Karpas-422 (cell line): ENCODE results near the gene PLXNA4. TPM values are rescaled to one million over a fixed set of nuclear protein-coding genes. Genes with fewer than 3 reads are reported as not detected.

Experiments
- DNase-seq: peaks from one replicate; pipeline ENCODE4 v3.0.0-alpha.2; 2015
- H2AFZ ChIP-seq: fragments of 200-600 bp; sonication (generic); 2 replicates; pipeline ENCODE4 v1.6.1; 2014; ENCODE audit warnings: antibody characterized with exemption, low read length, mixed read lengths
- H3K27ac ChIP-seq: fragments of 200-600 bp; sonication (generic); 2 replicates; pipeline ENCODE4 v1.5.1; 2014; ENCODE audit warnings: mild to moderate bottlenecking, low read length, moderate library complexity
- H3K27me3 ChIP-seq: fragments of 200-600 bp; sonication (generic); 2 replicates; pipeline ENCODE4 v1.6.1; 2014; ENCODE audit warnings: low read length, mixed read lengths
- H3K36me3 ChIP-seq: fragments of 200-600 bp; sonication (generic); 2 replicates; pipeline ENCODE4 v1.6.1; 2014; ENCODE audit warnings: low read length, mixed read lengths; ENCODE audit not compliant: insufficient read depth
- H3K4me1 ChIP-seq: fragments of 200-600 bp; sonication (generic); 2 replicates; pipeline ENCODE4 v1.6.1; 2014; ENCODE audit warnings: mild to moderate bottlenecking, low read length, mixed read lengths
- H3K4me2 ChIP-seq: fragments of 200-600 bp; sonication (generic); 2 replicates; pipeline ENCODE4 v1.6.1; 2014; ENCODE audit warnings: low read length, low read depth, mild to moderate bottlenecking; ENCODE audit not compliant: poor library complexity, severe bottlenecking
- H3K4me3 ChIP-seq: fragments of 200-600 bp; sonication (generic); 2 replicates; pipeline ENCODE4 v1.5.1; 2014; ENCODE audit warnings: mild to moderate bottlenecking, antibody characterized with exemption, low read length, mixed read lengths
- H3K79me2 ChIP-seq: fragments of 200-600 bp; sonication (generic); 2 replicates; pipeline ENCODE4 v1.6.1; 2014; ENCODE audit warnings: mild to moderate bottlenecking, low read length, mixed read lengths
- H3K9ac ChIP-seq: fragments of 200-600 bp; sonication (generic); 2 replicates; pipeline ENCODE4 v1.6.0; 2014; ENCODE audit warnings: low read length
- H3K9me2 ChIP-seq: fragments of 200-600 bp; sonication (generic), shearing (Covaris generic); replicated peaks from 2 replicates; pipeline ENCODE4 v1.6.0; 2014; ENCODE audit warnings: mild to moderate bottlenecking, low read length, moderate library complexity; ENCODE audit not compliant: insufficient read depth
- H3K9me3 ChIP-seq: fragments of 300-700, 200-600 bp; sonication (generic); 2 replicates; pipeline ENCODE4 v1.6.1; 2014; ENCODE audit warnings: low read length, mixed read lengths
- H4K20me1 ChIP-seq: fragments of 200-600 bp; sonication (generic); 2 replicates; pipeline ENCODE4 v1.6.1; 2014; ENCODE audit warnings: mild to moderate bottlenecking, antibody characterized with exemption, low read length, low read depth; ENCODE audit not compliant: insufficient read depth
- total RNA-seq: library from RNA; depleted of rRNA; stranded (reverse); fragments of >200 nt; shearing (Covaris generic); gene quantifications from 2 replicates; pipeline ENCODE4 v1.2.3, GENCODE V29; 2014; ENCODE audit warnings: low replicate concordance

Gene PLXNA4
- total RNA-seq, 1 experiment from 2014 or later = 0.48 TPM

DNA sequence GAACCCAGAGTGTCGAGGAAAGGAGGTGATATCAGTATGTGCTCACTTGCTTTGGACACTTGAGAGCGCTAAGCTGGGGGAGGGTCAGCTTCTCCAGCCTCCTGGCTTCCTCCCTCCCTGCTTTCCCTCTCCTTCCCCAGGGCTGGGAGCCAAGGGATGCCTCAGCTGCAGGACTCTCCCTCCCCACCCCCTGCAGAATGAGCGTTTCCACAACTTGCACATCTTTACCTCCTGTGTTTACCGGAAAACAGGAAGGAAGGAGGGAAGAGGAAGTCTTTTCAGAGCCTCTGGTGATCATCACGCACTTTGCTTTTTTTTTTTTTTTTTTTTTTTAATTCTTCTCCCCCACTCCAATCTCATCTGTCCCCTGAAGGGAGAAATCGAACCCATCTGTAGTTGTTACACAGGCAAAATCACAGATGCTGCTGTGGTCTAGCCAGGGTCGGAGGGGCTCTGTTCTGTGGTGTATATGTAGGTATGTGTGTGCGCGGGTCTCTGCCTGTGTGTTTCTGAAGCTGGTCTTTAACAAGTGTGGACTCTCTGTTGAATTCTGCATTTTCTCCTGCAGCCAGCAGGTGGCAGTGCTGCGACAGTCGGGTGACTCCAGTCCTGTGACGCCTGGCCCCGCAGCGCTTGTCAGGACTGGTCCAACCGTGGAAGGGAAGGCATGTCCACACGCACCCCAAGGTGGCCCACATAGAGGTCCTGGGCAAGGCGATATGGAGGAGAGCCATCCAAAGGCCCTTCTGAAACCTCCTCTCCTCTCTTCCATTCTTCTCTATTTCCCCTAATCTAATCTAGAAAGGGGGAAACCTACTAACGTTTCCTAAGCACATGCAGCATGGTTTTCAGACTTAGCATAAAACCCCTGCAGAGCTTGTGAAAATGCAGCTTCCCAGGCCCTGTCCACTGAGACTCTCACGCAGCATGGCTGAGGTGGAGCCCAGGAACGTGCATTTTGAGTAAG is 257.6 kb downstream of the PLXNA4 start:
- no peaks in the 10 kb centered on the region for H3K36me3 ChIP-seq
- H3K9ac ChIP-seq = no peak overlapping the region
- no peak overlapping the region for H2AFZ ChIP-seq

GRCh38 chr7:132317701-132318351 is 258.4 kb downstream of the PLXNA4 start:
- Histone ChIP-seq H2AFZ (no peak overlapping the region), H3K9ac (no peak overlapping the region), H3K4me1 (no peaks in the 10 kb centered on the region), H3K9me3 (no peaks in the 10 kb centered on the region), H4K20me1 (no peaks in the 10 kb centered on the region), H3K79me2 (no peaks in the 10 kb centered on the region), H3K4me2 (no peak overlapping the region), H3K27ac (no peak overlapping the region), H3K9me2 (no peaks in the 10 kb centered on the region), H3K27me3 (no peaks in the 10 kb centered on the region), H3K4me3 (no peak overlapping the region), H3K36me3 (no peaks in the 10 kb centered on the region)
- no peak for DNase-seq

More for the DNA sequence above, 257.6 kb downstream of the PLXNA4 start:
- H3K4me2 ChIP-seq = no peak overlapping the region
- no peaks in the 10 kb centered on the region for H3K9me3 ChIP-seq
- H4K20me1 ChIP-seq = no peaks in the 10 kb centered on the region
- H3K27me3 ChIP-seq = no peaks in the 10 kb centered on the region
- peak; percentile 91 for DNase-seq
- H3K9me2 ChIP-seq = no peaks in the 10 kb centered on the region
- no peaks in the 10 kb centered on the region for H3K79me2 ChIP-seq
- no peak overlapping the region for H3K4me3 ChIP-seq
- no peaks in the 10 kb centered on the region for H3K4me1 ChIP-seq
- H3K27ac ChIP-seq = no peak overlapping the region

DNA sequence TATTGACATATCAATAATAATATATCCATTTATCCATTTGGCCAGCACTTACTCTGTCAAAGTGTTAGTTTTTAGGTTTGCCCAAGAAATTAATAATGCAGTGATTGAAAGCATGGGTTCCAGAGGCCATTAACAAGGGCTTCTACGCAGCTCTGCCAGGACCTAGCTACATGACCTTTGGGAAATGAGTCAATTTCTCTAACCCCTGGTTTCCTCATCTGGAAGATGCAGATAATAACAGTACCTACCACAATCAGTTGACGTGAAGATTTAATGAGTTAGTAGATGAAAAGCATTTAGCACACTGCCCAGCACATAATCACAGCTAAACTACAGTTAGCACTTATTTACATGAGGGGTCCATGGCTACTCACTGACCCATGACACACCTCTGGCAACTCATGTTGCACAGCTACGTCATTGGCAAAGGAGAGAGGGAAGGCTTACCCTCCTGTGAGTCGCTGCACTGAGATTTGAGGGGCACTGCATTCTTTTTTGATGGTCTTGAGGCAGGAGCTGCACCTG is 263.7 kb downstream of the PLXNA4 start:
- Histone ChIP-seq H3K9me3 (no peaks in the 10 kb centered on the region), H3K4me3 (no peak overlapping the region), H3K27me3 (no peaks in the 10 kb centered on the region), H3K4me2 (no peak overlapping the region), H3K9me2 (no peaks in the 10 kb centered on the region), H3K79me2 (no peaks in the 10 kb centered on the region), H4K20me1 (no peaks in the 10 kb centered on the region), H3K27ac (no peak overlapping the region), H3K36me3 (no peaks in the 10 kb centered on the region), H2AFZ (no peak overlapping the region), H3K9ac (no peak overlapping the region), H3K4me1 (no peaks in the 10 kb centered on the region)
- DNase-seq = no peak

DNA sequence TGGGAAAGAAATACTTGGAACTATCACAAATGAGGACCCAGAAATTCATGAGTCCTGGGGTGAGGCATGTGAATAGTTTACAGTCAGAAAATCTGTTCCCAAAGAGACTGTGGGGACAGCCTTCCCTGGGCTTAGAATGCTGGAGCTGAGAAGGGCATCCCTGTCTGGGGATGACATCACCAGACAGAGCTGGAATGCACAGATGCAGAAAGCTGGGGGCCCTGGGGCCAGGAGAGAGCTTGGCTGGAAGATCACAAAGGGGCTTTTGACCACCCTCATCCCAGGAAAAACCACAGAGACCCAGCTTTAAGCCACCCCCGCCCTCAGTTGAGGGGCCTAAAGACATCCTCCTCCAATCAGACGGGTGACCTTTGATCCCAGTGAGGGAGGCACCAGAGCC is 264.5 kb downstream of the PLXNA4 start:
- H3K27ac ChIP-seq = no peak overlapping the region
- no peaks in the 10 kb centered on the region for H3K4me1 ChIP-seq
- H3K4me3 ChIP-seq = no peak overlapping the region
- no peaks in the 10 kb centered on the region for H4K20me1 ChIP-seq
- H2AFZ ChIP-seq = no peak overlapping the region
- H3K79me2 ChIP-seq = no peaks in the 10 kb centered on the region
- DNase-seq = no peak
- no peaks in the 10 kb centered on the region for H3K27me3 ChIP-seq
- H3K9ac ChIP-seq = no peak overlapping the region
- no peaks in the 10 kb centered on the region for H3K9me2 ChIP-seq
- H3K36me3 ChIP-seq = no peaks in the 10 kb centered on the region
- no peaks in the 10 kb centered on the region for H3K9me3 ChIP-seq
- H3K4me2 ChIP-seq = no peak overlapping the region

- no peak overlapping the region for H2AFZ ChIP-seq
- H3K36me3 ChIP-seq = no peaks in the 10 kb centered on the region
- DNase-seq = peak; percentile 23
- no peaks in the 10 kb centered on the region for H3K9me3 ChIP-seq
- no peak overlapping the region for H3K4me3 ChIP-seq
- no peaks in the 10 kb centered on the region for H4K20me1 ChIP-seq
- H3K27ac ChIP-seq = no peak overlapping the region
- no peaks in the 10 kb centered on the region for H3K9me2 ChIP-seq
- no peaks in the 10 kb centered on the region for H3K4me1 ChIP-seq
- H3K9ac ChIP-seq = no peak overlapping the region
- H3K79me2 ChIP-seq = no peaks in the 10 kb centered on the region
- no peak overlapping the region for H3K4me2 ChIP-seq
- no peaks in the 10 kb centered on the region for H3K27me3 ChIP-seq
Observed at GRCh38 chr7:132309102-132309805, 267.0 kb downstream of the PLXNA4 start.

DNA sequence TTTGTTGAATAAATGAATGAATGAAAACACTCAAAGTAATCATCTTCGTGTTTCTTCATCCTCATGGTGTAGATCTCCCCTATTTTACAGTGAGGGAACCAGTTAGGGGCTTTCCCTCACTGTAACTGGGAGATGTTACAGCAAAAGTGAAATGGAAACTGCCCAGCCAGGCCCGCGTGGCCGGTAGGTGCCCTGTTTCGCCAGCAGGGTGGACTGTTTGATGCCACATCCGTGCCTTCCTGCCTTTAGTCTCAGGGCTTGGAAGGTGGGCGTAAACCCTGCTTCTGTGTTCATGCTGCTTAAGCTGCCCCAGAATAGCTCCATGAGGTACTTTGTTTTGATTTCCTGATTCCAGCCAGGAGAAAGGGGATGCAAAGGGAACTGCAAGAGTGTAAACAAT is 268.8 kb downstream of the PLXNA4 start:
- Histone ChIP-seq H3K9me2 (no peaks in the 10 kb centered on the region), H3K4me3 (no peak overlapping the region), H4K20me1 (no peaks in the 10 kb centered on the region), H3K36me3 (no peaks in the 10 kb centered on the region), H3K79me2 (no peaks in the 10 kb centered on the region), H3K4me1 (no peaks in the 10 kb centered on the region), H2AFZ (no peak overlapping the region), H3K27ac (no peak overlapping the region), H3K27me3 (no peaks in the 10 kb centered on the region), H3K4me2 (no peak overlapping the region), H3K9me3 (no peaks in the 10 kb centered on the region), H3K9ac (no peak overlapping the region)
- DNase-seq = no peak

- Histone ChIP-seq H2AFZ (no peak overlapping the region), H3K9ac (no peak overlapping the region), H3K27me3 (no peaks in the 10 kb centered on the region), H3K79me2 (no peaks in the 10 kb centered on the region), H4K20me1 (no peaks in the 10 kb centered on the region), H3K9me2 (no peaks in the 10 kb centered on the region), H3K9me3 (no peaks in the 10 kb centered on the region), H3K27ac (no peak overlapping the region), H3K4me2 (no peak overlapping the region), H3K36me3 (no peaks in the 10 kb centered on the region), H3K4me1 (no peaks in the 10 kb centered on the region), H3K4me3 (no peak overlapping the region)
- no peak for DNase-seq
Observed at GRCh38 chr7:132300599-132301277, 275.5 kb downstream of the PLXNA4 start.
